ENCODE results near the gene DLG2.

DLG2 gene

GRCh38 chr11:84128840-84129239 lies 1498.3 kb downstream of the DLG2 start:
- Histone ChIP-seq H3K27ac (ENCODE audit: low read length, poor library complexity, severe bottlenecking) (no peak overlapping the region), H3K4me1 (ENCODE audit: control insufficient read depth, insufficient read depth, low read depth, low read length) (no peaks in the 10 kb centered on the region), H2AFZ (ENCODE audit: low read depth, low read length) (no peak overlapping the region), H2BK15ac (ENCODE audit: low read depth, poor library complexity, severe bottlenecking) (no peak overlapping the region), H2BK5ac (ENCODE audit: low read depth, low read length, poor library complexity, severe bottlenecking) (no peak overlapping the region), H3K27me3 (ENCODE audit: control insufficient read depth in 1 of 2, insufficient read depth in 1 of 2, low read length in 2 of 2) (no peaks in the 10 kb centered on the region), H2BK12ac (ENCODE audit: low read length in 2 of 2) (no peak overlapping the region), H3K18ac (ENCODE audit: low read depth in 1 of 2, low read length in 2 of 2) (no peak overlapping the region), H3K9me3 (ENCODE audit: control insufficient read depth, low read length) (no peaks in the 10 kb centered on the region), H4K8ac (ENCODE audit: low read length) (no peak overlapping the region), H3K4me2 (ENCODE audit: low read length, poor library complexity, severe bottlenecking) (no peak overlapping the region), H3K9ac (ENCODE audit: low read length) (no peak overlapping the region), H3K23ac (ENCODE audit: low read length in 2 of 2) (no peak overlapping the region), H3K4me3 (ENCODE audit: insufficient read depth in 1 of 2, low read depth in 1 of 2, low read length in 2 of 2) (no peak overlapping the region), H3K14ac (ENCODE audit: low read length in 2 of 2) (no peak overlapping the region), H2BK120ac (ENCODE audit: low read depth, low read length) (no peak overlapping the region), H3K4ac (ENCODE audit: low read depth in 1 of 2, low read length in 2 of 2) (no peak overlapping the region), H2AK5ac (ENCODE audit: low read length, severe bottlenecking) (no peak overlapping the region), H3K79me1 (replicated peaks; ENCODE audit: low read length, poor library complexity, severe bottlenecking) (no peaks in the 10 kb centered on the region), H4K91ac (ENCODE audit: low read length) (no peak overlapping the region), H3K36me3 (ENCODE audit: control insufficient read depth in 1 of 2, insufficient read depth in 2 of 2, low read depth in 1 of 2, low read length in 2 of 2) (no peaks in the 10 kb centered on the region)
- no peak for DNase-seq
- 85% methylated on average over 2 of the region's 2 CpGs for WGBS

GRCh38 chr11:84117394-84117793 lies 1509.8 kb downstream of the DLG2 start:
- Histone ChIP-seq H2BK120ac (ENCODE audit: low read depth, low read length) (no peak overlapping the region), H2AK5ac (ENCODE audit: low read length, severe bottlenecking) (no peak overlapping the region), H3K18ac (ENCODE audit: low read depth in 1 of 2, low read length in 2 of 2) (no peak overlapping the region), H3K27ac (ENCODE audit: low read length, poor library complexity, severe bottlenecking) (no peak overlapping the region), H4K8ac (ENCODE audit: low read length) (no peak overlapping the region), H3K9me3 (ENCODE audit: control insufficient read depth, low read length) (peaks cover 12% of the 10 kb centered on the region), H4K91ac (ENCODE audit: low read length) (no peak overlapping the region), H2BK12ac (ENCODE audit: low read length in 2 of 2) (no peak overlapping the region), H3K4ac (ENCODE audit: low read depth in 1 of 2, low read length in 2 of 2) (no peak overlapping the region), H2AFZ (ENCODE audit: low read depth, low read length) (no peak overlapping the region), H3K4me3 (ENCODE audit: insufficient read depth in 1 of 2, low read depth in 1 of 2, low read length in 2 of 2) (no peak overlapping the region), H3K36me3 (ENCODE audit: control insufficient read depth in 1 of 2, insufficient read depth in 2 of 2, low read depth in 1 of 2, low read length in 2 of 2) (no peaks in the 10 kb centered on the region), H3K4me2 (ENCODE audit: low read length, poor library complexity, severe bottlenecking) (no peak overlapping the region), H3K23ac (ENCODE audit: low read length in 2 of 2) (no peak overlapping the region), H3K14ac (ENCODE audit: low read length in 2 of 2) (no peak overlapping the region), H2BK15ac (ENCODE audit: low read depth, poor library complexity, severe bottlenecking) (no peak overlapping the region), H3K9ac (ENCODE audit: low read length) (no peak overlapping the region), H3K79me1 (replicated peaks; ENCODE audit: low read length, poor library complexity, severe bottlenecking) (no peaks in the 10 kb centered on the region), H3K4me1 (ENCODE audit: control insufficient read depth, insufficient read depth, low read depth, low read length) (no peaks in the 10 kb centered on the region), H2BK5ac (ENCODE audit: low read depth, low read length, poor library complexity, severe bottlenecking) (no peak overlapping the region), H3K27me3 (ENCODE audit: control insufficient read depth in 1 of 2, insufficient read depth in 1 of 2, low read length in 2 of 2) (no peaks in the 10 kb centered on the region)
- WGBS = 25% methylated on average over 1 of the region's 1 CpG
- DNase-seq = peak; percentile 24

GRCh38 chr11:84106541-84106940 lies 1520.6 kb downstream of the DLG2 start:
- Histone ChIP-seq H2BK5ac (ENCODE audit: low read depth, low read length, poor library complexity, severe bottlenecking) (no peak overlapping the region), H3K9me3 (ENCODE audit: control insufficient read depth, low read length) (no peaks in the 10 kb centered on the region), H3K18ac (ENCODE audit: low read depth in 1 of 2, low read length in 2 of 2) (no peak overlapping the region), H4K91ac (ENCODE audit: low read length) (no peak overlapping the region), H3K9ac (ENCODE audit: low read length) (no peak overlapping the region), H2AFZ (ENCODE audit: low read depth, low read length) (no peak overlapping the region), H2AK5ac (ENCODE audit: low read length, severe bottlenecking) (no peak overlapping the region), H3K4ac (ENCODE audit: low read depth in 1 of 2, low read length in 2 of 2) (no peak overlapping the region), H3K14ac (ENCODE audit: low read length in 2 of 2) (no peak overlapping the region), H4K8ac (ENCODE audit: low read length) (no peak overlapping the region), H2BK12ac (ENCODE audit: low read length in 2 of 2) (no peak overlapping the region), H3K4me3 (ENCODE audit: insufficient read depth in 1 of 2, low read depth in 1 of 2, low read length in 2 of 2) (no peak overlapping the region), H3K4me1 (ENCODE audit: control insufficient read depth, insufficient read depth, low read depth, low read length) (no peaks in the 10 kb centered on the region), H2BK15ac (ENCODE audit: low read depth, poor library complexity, severe bottlenecking) (no peak overlapping the region), H3K4me2 (ENCODE audit: low read length, poor library complexity, severe bottlenecking) (no peak overlapping the region), H3K27me3 (ENCODE audit: control insufficient read depth in 1 of 2, insufficient read depth in 1 of 2, low read length in 2 of 2) (no peaks in the 10 kb centered on the region), H2BK120ac (ENCODE audit: low read depth, low read length) (no peak overlapping the region), H3K79me1 (replicated peaks; ENCODE audit: low read length, poor library complexity, severe bottlenecking) (no peaks in the 10 kb centered on the region), H3K27ac (ENCODE audit: low read length, poor library complexity, severe bottlenecking) (no peak overlapping the region), H3K23ac (ENCODE audit: low read length in 2 of 2) (no peak overlapping the region), H3K36me3 (ENCODE audit: control insufficient read depth in 1 of 2, insufficient read depth in 2 of 2, low read depth in 1 of 2, low read length in 2 of 2) (no peaks in the 10 kb centered on the region)
- DNase-seq = peak; percentile 35

- no peak overlapping the region for H3K9ac ChIP-seq (ENCODE audit: low read length)
- H3K4me2 ChIP-seq (ENCODE audit: low read length, poor library complexity, severe bottlenecking) = no peak overlapping the region
- no peak overlapping the region for H3K23ac ChIP-seq (ENCODE audit: low read length in 2 of 2)
- no peak overlapping the region for H2BK12ac ChIP-seq (ENCODE audit: low read length in 2 of 2)
- no peak overlapping the region for H3K27ac ChIP-seq (ENCODE audit: low read length, poor library complexity, severe bottlenecking)
- no peaks in the 10 kb centered on the region for H3K4me1 ChIP-seq (ENCODE audit: control insufficient read depth, insufficient read depth, low read depth, low read length)
- H3K14ac ChIP-seq (ENCODE audit: low read length in 2 of 2) = no peak overlapping the region
- WGBS = 86% methylated on average over 2 of the region's 3 CpGs
- no peaks in the 10 kb centered on the region for H3K9me3 ChIP-seq (ENCODE audit: control insufficient read depth, low read length)
- H4K8ac ChIP-seq (ENCODE audit: low read length) = no peak overlapping the region
- H2BK15ac ChIP-seq (ENCODE audit: low read depth, poor library complexity, severe bottlenecking) = no peak overlapping the region
- H4K91ac ChIP-seq (ENCODE audit: low read length) = no peak overlapping the region
- no peak overlapping the region for H3K4me3 ChIP-seq (ENCODE audit: insufficient read depth in 1 of 2, low read depth in 1 of 2, low read length in 2 of 2)
- H3K27me3 ChIP-seq (ENCODE audit: control insufficient read depth in 1 of 2, insufficient read depth in 1 of 2, low read length in 2 of 2) = no peaks in the 10 kb centered on the region
- no peak overlapping the region for H2AFZ ChIP-seq (ENCODE audit: low read depth, low read length)
- H3K18ac ChIP-seq (ENCODE audit: low read depth in 1 of 2, low read length in 2 of 2) = no peak overlapping the region
- DNase-seq = no peak
- H2AK5ac ChIP-seq (ENCODE audit: low read length, severe bottlenecking) = no peak overlapping the region
- no peak overlapping the region for H2BK120ac ChIP-seq (ENCODE audit: low read depth, low read length)
- H3K79me1 ChIP-seq (replicated peaks; ENCODE audit: low read length, poor library complexity, severe bottlenecking) = no peaks in the 10 kb centered on the region
- no peak overlapping the region for H3K4ac ChIP-seq (ENCODE audit: low read depth in 1 of 2, low read length in 2 of 2)
- no peak overlapping the region for H2BK5ac ChIP-seq (ENCODE audit: low read depth, low read length, poor library complexity, severe bottlenecking)
- no peaks in the 10 kb centered on the region for H3K36me3 ChIP-seq (ENCODE audit: control insufficient read depth in 1 of 2, insufficient read depth in 2 of 2, low read depth in 1 of 2, low read length in 2 of 2)
Measured at GRCh38 chr11:84105148-84105547, 1522.0 kb downstream of the DLG2 start.

All from mesenchymal stem cell (in vitro differentiated cells and primary cell).